Hindlimb muscle (tissue), 1 donor: ENCODE measurements around the gene PPP6R2. TPM values are rescaled to one million over a fixed set of nuclear protein-coding genes. Genes with fewer than 3 reads are reported as not detected.

Experiments
- DNase-seq: peaks from one replicate; pipeline ENCODE4 v3.0.0-alpha.2; 2013
- polyA plus RNA-seq: library from polyadenylated mRNA; unstranded; fragments of 120-200 nt; gene quantifications from one replicate; pipeline ENCODE4 v1.2.1, GENCODE V29; 2013; ENCODE audit not compliant: insufficient read length

The PPP6R2 gene
- polyA plus RNA-seq, 1 donor, result 34.3 TPM

DNA sequence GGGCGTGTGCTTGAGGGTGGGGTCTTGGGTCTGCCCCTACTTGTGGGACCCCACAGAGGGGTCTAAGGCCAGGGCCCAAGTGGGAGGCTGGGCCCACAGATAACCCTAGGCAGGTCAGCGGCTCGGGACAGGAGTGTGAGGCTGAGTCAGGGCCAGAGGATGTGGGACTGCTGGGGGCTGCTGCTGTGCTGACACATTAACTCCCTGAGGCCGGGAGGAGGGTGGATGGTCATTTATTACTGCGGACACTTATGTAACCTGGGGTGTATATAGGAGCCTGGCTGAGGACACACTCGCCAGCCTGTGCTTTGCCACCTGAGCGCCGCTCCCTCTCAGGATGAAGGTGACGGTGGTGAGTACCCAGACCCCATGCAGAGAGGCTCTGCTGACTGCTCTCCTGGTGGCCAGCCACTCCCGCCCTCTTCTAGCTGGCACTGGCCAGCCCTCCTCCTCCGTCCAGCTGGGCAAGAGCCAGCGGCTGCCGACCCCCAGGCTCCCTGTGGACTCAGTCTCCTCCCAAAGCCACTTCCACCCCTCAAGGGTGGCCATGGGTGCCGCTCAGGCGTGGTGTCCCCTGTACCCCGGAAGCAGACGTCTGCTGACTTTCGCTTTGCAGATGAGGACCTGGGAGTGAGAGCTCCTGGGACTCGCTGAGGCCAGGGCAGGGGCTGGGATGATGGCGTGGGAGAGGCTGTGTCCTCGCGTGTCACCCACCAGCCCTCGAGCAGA, 143.6 kb downstream of the PPP6R2 start, which contains the start of gene MIOX:
TSS of gene MIOX (plus strand) at position 299 of the 729 bp plus-strand sequence. CDS start at position 338, 39 bp downstream.
- DNase-seq, result no peak

DNA sequence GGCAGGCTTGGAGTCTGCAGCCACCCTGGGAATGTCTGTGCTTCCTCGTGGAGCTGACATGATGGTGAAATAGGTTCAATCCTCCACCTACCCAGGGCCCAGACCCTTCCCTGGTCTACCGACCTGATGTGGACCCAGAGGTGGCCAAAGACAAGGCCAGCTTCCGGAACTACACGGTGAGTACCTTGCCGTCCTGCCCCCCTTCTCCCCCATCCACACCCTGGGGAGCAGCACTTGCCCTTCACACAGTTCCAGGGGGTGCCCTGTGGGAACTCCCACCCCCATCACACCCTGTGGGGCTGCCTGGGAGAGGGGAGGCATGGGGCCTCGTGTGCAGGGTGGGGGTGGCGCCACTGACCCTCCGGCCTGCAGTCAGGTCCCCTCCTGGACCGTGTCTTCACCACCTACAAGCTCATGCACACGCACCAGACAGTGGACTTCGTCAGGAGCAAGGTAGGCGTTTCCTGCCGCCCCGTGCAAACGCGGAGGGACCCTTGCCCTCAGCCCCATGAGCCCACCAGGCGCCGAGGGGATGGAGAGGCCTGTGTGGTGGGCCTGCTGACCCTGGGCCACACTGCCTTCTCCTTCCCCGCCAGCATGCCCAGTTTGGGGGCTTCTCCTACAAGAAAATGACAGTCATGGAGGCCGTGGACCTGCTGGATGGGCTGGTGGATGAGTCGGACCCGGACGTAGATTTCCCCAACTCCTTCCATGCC, 144.3 kb downstream of the PPP6R2 start:
- DNase-seq, result no peak

- no peak for DNase-seq
Observed at GRCh38 chr22:50488006-50488677, 145.0 kb downstream of the PPP6R2 start.

DNA sequence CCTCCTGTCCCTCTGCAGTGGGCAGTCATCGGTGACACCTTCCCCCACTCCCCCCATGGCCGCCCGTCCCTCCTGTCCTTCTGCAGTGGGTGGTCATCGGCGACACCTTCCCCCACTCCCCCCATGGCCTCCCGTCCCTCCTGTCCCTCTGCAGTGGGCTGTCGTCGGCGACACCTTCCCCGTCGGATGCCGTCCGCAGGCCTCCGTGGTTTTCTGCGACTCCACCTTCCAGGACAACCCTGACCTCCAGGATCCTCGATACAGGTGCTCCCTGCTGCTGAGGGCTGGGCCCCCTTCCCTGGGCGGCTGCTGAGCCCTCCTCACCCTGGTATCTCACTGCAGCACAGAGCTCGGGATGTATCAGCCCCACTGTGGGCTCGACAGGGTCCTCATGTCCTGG, 145.8 kb downstream of the PPP6R2 start:
- no peak for DNase-seq

- DNase-seq, result no peak
Observed at GRCh38 chr22:50489363-50490243, 146.5 kb downstream of the PPP6R2 start.

GRCh38 chr22:50490531-50491308, 147.6 kb downstream of the PPP6R2 start:
- DNase-seq, result no peak

Other genes with a start within 250 kb of the PPP6R2 start
- gene PANX2, start 172.6 kb upstream of the PPP6R2 start, polyA plus RNA-seq, result 0.14 TPM
- gene TRABD, start 157.4 kb upstream of the PPP6R2 start, polyA plus RNA-seq, result 23.3 TPM
- 17.8 TPM for gene SELENOO, start 142.3 kb upstream of the PPP6R2 start, polyA plus RNA-seq
- 33.5 TPM for gene TUBGCP6, start 98.3 kb upstream of the PPP6R2 start, polyA plus RNA-seq
- gene HDAC10, start 92.1 kb upstream of the PPP6R2 start, polyA plus RNA-seq, result 20.5 TPM
- gene MAPK12, start 81.6 kb upstream of the PPP6R2 start, polyA plus RNA-seq, result 29.1 TPM
- gene MAPK11, start 72.9 kb upstream of the PPP6R2 start, polyA plus RNA-seq, result 7.4 TPM
- 109 TPM for gene PLXNB2, start 35.7 kb upstream of the PPP6R2 start, polyA plus RNA-seq
- gene DENND6B, start 16.3 kb upstream of the PPP6R2 start, polyA plus RNA-seq, result 5.5 TPM
- gene SBF1, start 131.7 kb downstream of the PPP6R2 start, polyA plus RNA-seq, result 53.0 TPM
- gene ADM2, start 138.2 kb downstream of the PPP6R2 start, polyA plus RNA-seq, result 0.26 TPM
- not detected for gene MIOX, start 143.5 kb downstream of the PPP6R2 start, polyA plus RNA-seq
- gene LMF2, start 164.4 kb downstream of the PPP6R2 start, polyA plus RNA-seq, result 42.2 TPM
- gene NCAPH2, start 164.9 kb downstream of the PPP6R2 start, polyA plus RNA-seq, result 36.3 TPM
- gene SCO2, start 182.3 kb downstream of the PPP6R2 start, polyA plus RNA-seq, result 6.1 TPM
- gene TYMP, start 186.7 kb downstream of the PPP6R2 start, polyA plus RNA-seq, result 6.7 TPM
- gene KLHDC7B, start 202.6 kb downstream of the PPP6R2 start, polyA plus RNA-seq, result not detected
- not detected for gene SYCE3, start 219.6 kb downstream of the PPP6R2 start, polyA plus RNA-seq
- 52.6 TPM for gene CPT1B, start 235.1 kb downstream of the PPP6R2 start, polyA plus RNA-seq
- gene CHKB, start 239.5 kb downstream of the PPP6R2 start, polyA plus RNA-seq, result 52.7 TPM